Neural progenitor cell (in vitro differentiated cells): ENCODE data around the gene KCNG3. TPM values are rescaled to one million over a fixed set of nuclear protein-coding genes. Genes with fewer than 3 reads are reported as not detected.
A peak's percentile ranks its signal among the peaks of the same experiment; 100 is the strongest.

Source experiments
- DNase-seq: peaks from one replicate; pipeline ENCODE4 v3.0.0-alpha.2; 2016; ENCODE audit warnings: low spot score
- H2AFZ ChIP-seq: fragments of 200-600 bp; sonication (generic); replicated peaks from 2 replicates; pipeline ENCODE4 v1.6.1; 2016; ENCODE audit warnings: antibody characterized with exemption
- H3F3A ChIP-seq: fragments of 200-600 bp; sonication (generic); 2 replicates; pipeline ENCODE4 v1.6.1; 2016; ENCODE audit warnings: antibody characterized with exemption, low read depth
- H3K27ac ChIP-seq: fragments of 200-600 bp; sonication (generic); 2 replicates; pipeline ENCODE4 v1.5.1; 2016; ENCODE audit warnings: mild to moderate bottlenecking
- H3K27me3 ChIP-seq: fragments of 200-600 bp; sonication (generic); 2 replicates; pipeline ENCODE4 v1.6.1; 2016; ENCODE audit warnings: mild to moderate bottlenecking, moderate library complexity
- H3K36me3 ChIP-seq: fragments of 200-600 bp; sonication (generic); 2 replicates; pipeline ENCODE4 v1.5.1; 2016
- H3K4me1 ChIP-seq: fragments of 200-600 bp; sonication (generic); 2 replicates; pipeline ENCODE4 v1.6.1; 2016; ENCODE audit warnings: mixed run types
- H3K4me2 ChIP-seq: fragments of 200-600 bp; sonication (generic); 2 replicates; pipeline ENCODE4 v1.6.1; 2016
- H3K4me3 ChIP-seq: fragments of 200-600 bp; sonication (generic); 2 replicates; pipeline ENCODE4 v1.5.1; 2016
- H3K79me2 ChIP-seq: fragments of 200-600 bp; sonication (generic); 2 replicates; pipeline ENCODE4 v1.6.1; 2016; ENCODE audit warnings: low read depth
- H3K9ac ChIP-seq: fragments of 200-600 bp; sonication (generic); 2 replicates; pipeline ENCODE4 v1.6.1; 2016
- H3K9me3 ChIP-seq: fragments of 200-600 bp; sonication (generic); 2 replicates; pipeline ENCODE4 v1.5.1; 2016; ENCODE audit warnings: low read depth
- H4K20me1 ChIP-seq: fragments of 200-600 bp; sonication (generic); 2 replicates; pipeline ENCODE4 v1.6.1; 2016; ENCODE audit warnings: low read depth
- H3K27ac Mint-ChIP-seq: 3 replicates; pipeline ENCODE4 v1.8.0; 2021; ENCODE audit warnings: mixed read lengths
- H3K27me3 Mint-ChIP-seq: 2 replicates; pipeline ENCODE4 v1.8.0; 2022; ENCODE audit warnings: low read depth, mild to moderate bottlenecking, inconsistent platforms, moderate library complexity, mixed read lengths; ENCODE audit not compliant: insufficient read depth
- H3K36me3 Mint-ChIP-seq: 3 replicates; pipeline ENCODE4 v1.8.0; 2021; ENCODE audit warnings: mixed read lengths
- H3K4me1 Mint-ChIP-seq: 3 replicates; pipeline ENCODE4 v1.8.0; 2021; ENCODE audit warnings: mixed read lengths
- H3K4me3 Mint-ChIP-seq: 3 replicates; pipeline ENCODE4 v1.8.0; 2021; ENCODE audit warnings: mild to moderate bottlenecking, moderate library complexity, mixed read lengths
- H3K9me3 Mint-ChIP-seq: 3 replicates; pipeline ENCODE4 v1.8.0; 2020; ENCODE audit warnings: mixed read lengths
- EZH2 ChIP-seq: fragments of 200-600 bp; sonication (generic); IDR thresholded peaks from 2 replicates; pipeline ENCODE4 v1.6.1; 2017; ENCODE audit warnings: antibody characterized with exemption, mild to moderate bottlenecking, moderate library complexity
- EZH2phosphoT487 ChIP-seq: fragments of 200-600 bp; sonication (generic); IDR thresholded peaks from 2 replicates; pipeline ENCODE4 v1.6.1; 2017; ENCODE audit warnings: antibody characterized with exemption
- total RNA-seq: library from RNA; depleted of rRNA; stranded (reverse); fragments of >200 nt; gene quantifications from 2 replicates; pipeline ENCODE4 v1.2.3, GENCODE V29; 2015; ENCODE audit warnings: low replicate concordance
- TF ChIP-seq, protein P1 (sequence below): fragments of 200-600 bp; sonication (generic); IDR thresholded peaks from 2 replicates; pipeline ENCODE4 v1.5.1; 2017; ENCODE audit warnings: antibody characterized with exemption, mild to moderate bottlenecking

The KCNG3 gene
- total RNA-seq, 1 donor from 2014 or later, result 7.8 TPM

DNA sequence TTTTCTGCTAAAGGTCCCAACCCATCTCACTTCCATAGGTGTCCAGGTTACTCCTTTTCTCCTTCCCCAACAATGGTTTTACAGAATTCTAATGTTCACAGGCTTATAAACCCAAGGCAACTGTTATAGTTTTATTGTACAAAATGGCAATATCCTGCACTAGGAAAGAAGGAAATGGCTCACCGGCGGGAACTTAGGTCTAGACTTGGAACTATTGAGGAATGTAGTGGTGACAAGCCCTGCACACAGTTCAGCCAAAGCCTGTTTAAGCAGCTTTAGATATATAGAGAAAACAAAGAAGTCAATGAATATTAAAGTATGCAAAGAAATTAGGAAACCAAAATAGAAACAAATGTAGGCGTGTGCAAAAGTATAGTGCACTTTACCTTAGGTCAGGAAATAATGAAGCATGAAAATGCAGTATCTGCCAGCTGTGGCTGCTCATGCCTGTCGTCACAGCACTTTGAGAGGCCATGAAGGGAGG lies 22.7 kb upstream of the KCNG3 start:
- no peak overlapping the region for H3K27ac ChIP-seq
- no peak overlapping the region for H2AFZ ChIP-seq
- H3K9me3 ChIP-seq, result no peaks in the 10 kb centered on the region
- Mint-ChIP-seq H3K9me3 (no peaks in the 10 kb centered on the region), H3K4me1 (peaks cover 10% of the 10 kb centered on the region), H3K27me3 (peaks cover 2% of the 10 kb centered on the region), H3K4me3 (no peak overlapping the region), H3K36me3 (no peaks in the 10 kb centered on the region), H3K27ac (no peak overlapping the region)
- H4K20me1 ChIP-seq, result no peaks in the 10 kb centered on the region
- TF ChIP-seq, protein P1, sequence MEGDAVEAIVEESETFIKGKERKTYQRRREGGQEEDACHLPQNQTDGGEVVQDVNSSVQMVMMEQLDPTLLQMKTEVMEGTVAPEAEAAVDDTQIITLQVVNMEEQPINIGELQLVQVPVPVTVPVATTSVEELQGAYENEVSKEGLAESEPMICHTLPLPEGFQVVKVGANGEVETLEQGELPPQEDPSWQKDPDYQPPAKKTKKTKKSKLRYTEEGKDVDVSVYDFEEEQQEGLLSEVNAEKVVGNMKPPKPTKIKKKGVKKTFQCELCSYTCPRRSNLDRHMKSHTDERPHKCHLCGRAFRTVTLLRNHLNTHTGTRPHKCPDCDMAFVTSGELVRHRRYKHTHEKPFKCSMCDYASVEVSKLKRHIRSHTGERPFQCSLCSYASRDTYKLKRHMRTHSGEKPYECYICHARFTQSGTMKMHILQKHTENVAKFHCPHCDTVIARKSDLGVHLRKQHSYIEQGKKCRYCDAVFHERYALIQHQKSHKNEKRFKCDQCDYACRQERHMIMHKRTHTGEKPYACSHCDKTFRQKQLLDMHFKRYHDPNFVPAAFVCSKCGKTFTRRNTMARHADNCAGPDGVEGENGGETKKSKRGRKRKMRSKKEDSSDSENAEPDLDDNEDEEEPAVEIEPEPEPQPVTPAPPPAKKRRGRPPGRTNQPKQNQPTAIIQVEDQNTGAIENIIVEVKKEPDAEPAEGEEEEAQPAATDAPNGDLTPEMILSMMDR, result no peak
- no peak for TF ChIP-seq EZH2phosphoT487
- TF ChIP-seq EZH2, result no peak
- H3K9ac ChIP-seq, result no peak overlapping the region
- DNase-seq, result no peak
- H3K36me3 ChIP-seq, result no peaks in the 10 kb centered on the region
- H3K27me3 ChIP-seq, result no peaks in the 10 kb centered on the region
- no peaks in the 10 kb centered on the region for H3K79me2 ChIP-seq
- H3K4me1 ChIP-seq, result peaks cover 14% of the 10 kb centered on the region
- H3K4me3 ChIP-seq, result no peak overlapping the region
- H3F3A ChIP-seq, result peaks cover 18% of the 10 kb centered on the region
- no peak overlapping the region for H3K4me2 ChIP-seq

DNA sequence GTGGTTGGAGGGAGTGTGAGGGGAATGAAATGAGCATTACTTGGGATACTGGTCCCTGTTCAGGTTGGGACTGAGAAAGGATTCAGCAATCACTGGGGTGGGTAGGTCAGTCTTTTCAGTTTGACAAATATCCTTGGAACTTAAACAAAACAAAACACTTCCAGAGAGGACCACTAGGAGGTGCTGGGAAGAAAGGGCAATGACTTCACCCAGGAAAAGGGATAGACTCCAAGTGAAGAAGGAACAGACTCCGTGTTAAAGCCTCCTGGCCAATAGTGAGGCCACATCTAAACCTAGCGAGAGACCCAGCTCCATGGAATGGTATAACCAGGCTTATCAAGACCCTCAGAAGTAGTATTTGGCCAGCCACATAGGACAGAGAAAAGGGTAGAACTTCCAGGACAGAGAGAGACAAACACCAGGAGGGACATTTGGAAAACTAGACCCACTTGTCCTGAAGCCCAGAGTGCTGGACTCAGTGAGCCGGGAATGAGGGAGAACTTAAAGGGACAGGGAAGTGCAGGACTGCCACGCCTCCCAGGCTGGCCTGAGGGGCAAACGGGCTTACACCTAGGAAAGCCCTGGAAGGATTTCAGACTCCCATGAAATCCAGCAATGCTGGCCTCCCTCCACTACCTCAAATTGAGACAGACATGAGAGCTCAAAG lies 19.6 kb upstream of the KCNG3 start:
- peaks cover 2% of the 10 kb centered on the region for H3K27me3 Mint-ChIP-seq
- Histone ChIP-seq H4K20me1 (no peaks in the 10 kb centered on the region), H3K27me3 (no peaks in the 10 kb centered on the region), H3F3A (peaks cover 34% of the 10 kb centered on the region), H3K4me3 (no peak overlapping the region), H3K36me3 (no peaks in the 10 kb centered on the region), H3K9me3 (no peaks in the 10 kb centered on the region), H2AFZ (no peak overlapping the region), H3K79me2 (no peaks in the 10 kb centered on the region), H3K27ac (no peak overlapping the region), H3K4me1 (peaks cover 29% of the 10 kb centered on the region), H3K4me2 (no peak overlapping the region), H3K9ac (no peak overlapping the region)
- H3K4me1 Mint-ChIP-seq, result peaks cover 21% of the 10 kb centered on the region
- H3K4me3 Mint-ChIP-seq, result no peak overlapping the region
- no peak for TF ChIP-seq EZH2phosphoT487
- TF ChIP-seq, protein P1, result peak; percentile 70
- peak overlapping the region; percentile 33 for H3K27ac Mint-ChIP-seq
- no peaks in the 10 kb centered on the region for H3K9me3 Mint-ChIP-seq
- peak; percentile 72 for DNase-seq
- H3K36me3 Mint-ChIP-seq, result no peaks in the 10 kb centered on the region

DNA sequence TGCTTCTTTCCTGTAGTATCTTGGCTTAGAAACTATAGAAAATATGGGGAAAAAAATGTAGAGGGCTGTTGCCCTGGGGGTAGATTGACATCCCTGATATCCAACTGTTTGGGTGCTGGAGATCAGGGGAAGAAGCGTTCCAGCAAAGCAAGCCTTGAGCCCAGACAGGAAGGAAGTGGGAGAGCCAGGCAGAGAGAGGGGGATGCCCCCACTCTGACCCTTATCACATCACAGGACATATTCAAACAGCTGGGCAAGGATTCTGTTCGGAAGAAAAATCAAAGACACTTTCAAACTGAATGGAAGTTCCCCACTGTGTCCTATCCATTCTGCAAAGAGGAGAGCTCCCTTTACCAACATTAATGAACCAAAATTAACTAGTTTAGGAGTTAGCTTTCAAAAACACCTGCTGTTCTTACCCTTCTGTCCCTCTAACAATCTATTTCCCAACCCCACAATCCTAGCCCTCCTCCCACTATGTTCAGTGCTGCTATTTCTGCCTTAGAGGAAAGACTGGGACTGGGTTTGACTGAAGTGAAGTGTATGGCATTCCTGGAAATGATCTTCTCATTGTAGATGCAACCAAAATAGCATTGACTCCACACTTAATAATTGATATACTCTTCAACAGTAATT lies 16.9 kb upstream of the KCNG3 start:
- Histone ChIP-seq H3F3A (peaks cover 34% of the 10 kb centered on the region), H3K4me1 (peaks cover 29% of the 10 kb centered on the region), H2AFZ (peak overlapping the region; percentile 15), H3K27ac (peak overlapping the region; percentile 65), H4K20me1 (no peaks in the 10 kb centered on the region), H3K27me3 (no peaks in the 10 kb centered on the region), H3K4me2 (peak overlapping the region; percentile 66), H3K36me3 (no peaks in the 10 kb centered on the region), H3K9me3 (no peaks in the 10 kb centered on the region), H3K79me2 (no peaks in the 10 kb centered on the region), H3K9ac (peak overlapping the region; percentile 29), H3K4me3 (no peak overlapping the region)
- TF ChIP-seq EZH2phosphoT487, result no peak
- TF ChIP-seq, protein P1, result no peak
- Mint-ChIP-seq H3K27me3 (peaks cover 2% of the 10 kb centered on the region), H3K36me3 (no peaks in the 10 kb centered on the region), H3K9me3 (no peaks in the 10 kb centered on the region), H3K4me1 (peaks cover 21% of the 10 kb centered on the region), H3K27ac (peak overlapping the region; percentile 75), H3K4me3 (peak overlapping the region; percentile 1)
- DNase-seq, result peak; percentile 39
